GM12878 (cell line): ENCODE data around the gene FAM114A1. TPM values are rescaled to one million over a fixed set of nuclear protein-coding genes. Genes with fewer than 3 reads are reported as not detected.

Experiments used
- ATAC-seq: fragments of 200-7000 bp; cut with Tn5 transposase; 3 replicates; pipeline ENCODE4 v1.9.1; 2020; ENCODE audit warnings: mild to moderate bottlenecking, moderate library complexity
- BruUV-seq: library from RNA; stranded (reverse); fragments of 400-500 nt; replicated peaks from 2 replicates; lab custom pipeline; 2021; lab: Mats Ljungman, UMichigan
- CTCF ChIA-PET: fragments of 300-600 bp; sonication (Branson Sonifier 250); formaldehyde crosslinking; extraction: SDS; loops from one replicate; lab custom pipeline; 2021; ENCODE audit warnings: inconsistent platforms; lab: Yijun Ruan, JAX
- POLR2A ChIA-PET: fragments of 350-600 bp; formaldehyde crosslinking; extraction: SDS; loops from one replicate; lab custom pipeline; 2021; ENCODE audit warnings: inconsistent platforms; lab: Charles Lee
- RAD21 ChIA-PET: fragments of 300-600 bp; sonication (Branson Sonifier 250); formaldehyde crosslinking; loops from one replicate; lab custom pipeline; 2023; ENCODE audit warnings: antibody characterized with exemption; ENCODE audit not compliant: unreplicated experiment; lab: Charles Lee
- SMC1A ChIA-PET: fragments of 300-600 bp; sonication (Branson Sonifier 250); formaldehyde crosslinking; loops from one replicate; lab custom pipeline; 2023; ENCODE audit not compliant: unreplicated experiment, uncharacterized antibody; lab: Charles Lee
- DNase-seq: peaks from one replicate; pipeline ENCODE4 v3.0.0-alpha.2; 2011; ENCODE audit warnings: low read depth, low spot score
- FAIRE-seq: peaks from 3 replicates; lab custom pipeline; 2011; peaks lifted over from hg19 to GRCh38; lab: Jason Lieb, UNC
- H2AFZ ChIP-seq: 2 replicates; pipeline ENCODE4 v1.6.0; 2011; ENCODE audit warnings: low read depth, low read length, control low read depth; ENCODE audit not compliant: control insufficient read depth
- H3K27ac ChIP-seq: 2 replicates; pipeline ENCODE4 v1.5.1; 2011; ENCODE audit warnings: control low read depth; ENCODE audit not compliant: control insufficient read depth, insufficient read depth
- H3K27me3 ChIP-seq, 2 experiments: replicated peaks in 1 of 2; 2 replicates each; pipeline versions ENCODE4 v1.6.0 to v1.6.1; 2011; ENCODE audit warnings: low read length in 1 of 2; ENCODE audit not compliant: control insufficient read depth in 2 of 2, insufficient read depth in 2 of 2
- H3K36me3 ChIP-seq, 2 experiments: 2 replicates each; pipeline ENCODE4 v1.5.1; 2011; ENCODE audit warnings: low read length in 1 of 2; ENCODE audit not compliant: control insufficient read depth in 2 of 2, insufficient read depth in 2 of 2
- H3K4me1 ChIP-seq: 2 replicates; pipeline ENCODE4 v1.6.1; 2011; ENCODE audit warnings: mild to moderate bottlenecking, low read length, moderate library complexity, mixed read lengths; ENCODE audit not compliant: control insufficient read depth, insufficient read depth
- H3K4me2 ChIP-seq: 2 replicates; pipeline ENCODE4 v1.6.0; 2011; ENCODE audit warnings: control low read depth; ENCODE audit not compliant: control insufficient read depth, insufficient read depth
- H3K4me3 ChIP-seq: fragments of 200-600 bp; sonication (generic); 2 replicates; pipeline ENCODE4 v1.5.1; 2016
- H3K79me2 ChIP-seq: 2 replicates; pipeline ENCODE4 v1.6.0; 2011; ENCODE audit warnings: low read length; ENCODE audit not compliant: control insufficient read depth, insufficient read depth
- H3K9ac ChIP-seq: 2 replicates; pipeline ENCODE4 v1.8.0; 2011; ENCODE audit warnings: low read length, control low read depth, mixed read lengths; ENCODE audit not compliant: control insufficient read depth, insufficient read depth
- H3K9me3 ChIP-seq: replicated peaks from 3 replicates; pipeline ENCODE4 v1.5.1; 2011; ENCODE audit warnings: mild to moderate bottlenecking, low read length; ENCODE audit not compliant: control insufficient read depth, insufficient read depth
- H4K20me1 ChIP-seq: 2 replicates; pipeline ENCODE4 v1.6.0; 2011; ENCODE audit not compliant: control insufficient read depth, insufficient read depth
- ATF7 ChIP-seq: fragments of 450-650 bp; IDR thresholded peaks from 2 replicates; pipeline ENCODE4 v1.6.1; 2016; ENCODE audit warnings: low read depth, mild to moderate bottlenecking
- CBX3 ChIP-seq: fragments of 200-600 bp; sonication (generic); IDR thresholded peaks from 2 replicates; pipeline ENCODE4 v1.6.1; 2016; ENCODE audit warnings: low read depth, borderline replicate concordance
- CBX5 ChIP-seq: sonication (generic); IDR thresholded peaks from 2 replicates; pipeline ENCODE4 v1.6.1; 2016; ENCODE audit warnings: low read depth, moderate library complexity, mild to moderate bottlenecking, inconsistent platforms
- CHD2 ChIP-seq: IDR thresholded peaks from 2 replicates; pipeline ENCODE4 v1.6.1; 2011; ENCODE audit warnings: low read depth, low read length, improper control_type of control experiment, borderline replicate concordance
- CREM ChIP-seq: IDR thresholded peaks from 2 replicates; pipeline ENCODE4 v1.6.1; 2014; ENCODE audit warnings: antibody characterized with exemption, low read depth
- HCFC1 ChIP-seq: fragments of 150-350 bp; IDR thresholded peaks from 2 replicates; pipeline ENCODE4 v1.6.1; 2014; ENCODE audit warnings: low read length
- NR2F1 ChIP-seq: fragments of 450-650 bp; conservative IDR thresholded peaks from 2 replicates; pipeline ENCODE4 v1.6.1; 2017; ENCODE audit warnings: mild to moderate bottlenecking
- PKNOX1 ChIP-seq: fragments of 450-650 bp; IDR thresholded peaks from 2 replicates; pipeline ENCODE4 v1.6.1; 2016; ENCODE audit warnings: mild to moderate bottlenecking
- ZNF274 ChIP-seq: IDR thresholded peaks from one replicate; pipeline ENCODE4 v1.8.0; 2011; ENCODE audit not compliant: insufficient read length, insufficient read depth
- WGBS: methylation state at CpG from one replicate; pipeline ENCODE4 v1.1.6; 2016; ENCODE audit warnings: low lambda C conversion rate; ENCODE audit not compliant: insufficient replicate concordance, insufficient coverage; ENCODE audit errors: missing lambda C conversion rate; 5-methylcytosine and 5-hydroxymethylcytosine counted together
- in situ Hi-C: fragments of 300-500 bp; cut with MboI; formaldehyde crosslinking; loops from 9 replicates; pipeline ENCODE4 v1.14.3; 2018; ENCODE audit warnings: mixed read lengths
- intact Hi-C: fragments of 100-400 bp; cut with micrococcal nuclease; formaldehyde crosslinking; loops from one replicate; pipeline ENCODE4 v1.14.2; 2022; ENCODE audit not compliant: unreplicated experiment
- polyA plus RNA-seq, 11 experiments: library from polyadenylated mRNA; depleted of rRNA in 4 of 11; unstranded in 6 of 11; stranded (reverse) in 5 of 11; fragments of >200 nt; fragmentation: Nextera tagmentation in 4 of 11; fragmentation: Illumina TruSeq in 1 of 11; extraction: Ambion mirVana in 4 of 11; extraction: Trizol in 1 of 11; gene quantifications; 1 replicate in 1 of 11; 2 replicates in 10 of 11; pipeline versions ENCODE4 v1.2.1 to v1.2.3, GENCODE V29; 2011 to 2016; ENCODE audit warnings: inconsistent platforms in 2 of 11, missing spikeins in 2 of 11, low read depth in 1 of 11
- total RNA-seq, 4 experiments: library from RNA; depleted of rRNA in 3 of 4; stranded (reverse); fragments of >200 nt in 3 of 4; fragmentation: Illumina TruSeq in 1 of 4; extraction: Trizol in 1 of 4; gene quantifications; 2 replicates each; pipeline versions ENCODE4 v1.2.1 to v1.2.3, GENCODE V29; 2013 to 2021
- TF ChIP-seq, protein P1 (sequence below): IDR thresholded peaks from 2 replicates; pipeline ENCODE4 v1.6.1; 2012; ENCODE audit warnings: low read length, inconsistent platforms
- TF ChIP-seq, protein P2 (sequence below): IDR thresholded peaks from 2 replicates; pipeline ENCODE4 v1.6.1; 2012; ENCODE audit warnings: mild to moderate bottlenecking, low read depth, low read length
- TF ChIP-seq, protein P3 (sequence below): fragments of 450-650 bp; IDR thresholded peaks from 2 replicates; pipeline ENCODE4 v1.6.1; 2017; ENCODE audit warnings: mild to moderate bottlenecking, moderate library complexity

The FAM114A1 gene
- total and polyA plus RNA-seq, 10 of the 15 experiments (the other 5 are each of a cell fraction or from before 2014, with no cell fraction given): 1.3 to 6.2 (median 3.9) TPM

DNA sequence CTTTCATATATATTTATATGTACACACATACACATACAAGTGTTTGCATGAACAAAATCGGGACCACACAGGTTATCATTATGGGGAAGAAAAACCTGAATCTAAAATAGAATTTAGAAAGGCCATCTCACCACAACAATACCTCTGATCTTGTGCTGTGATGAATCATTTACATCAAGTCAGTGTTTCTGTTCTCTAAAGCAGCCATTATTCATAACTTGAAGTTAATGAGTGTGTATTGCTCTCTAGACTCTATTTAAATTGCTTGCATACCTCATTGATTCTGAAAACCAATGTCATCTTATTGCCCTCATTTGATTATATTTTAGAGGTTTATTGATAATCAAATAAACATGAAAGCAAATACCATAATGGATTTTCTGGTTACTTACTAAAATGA is 71.6 kb downstream of the FAM114A1 start (continued):
- TF ChIP-seq, protein P1, sequence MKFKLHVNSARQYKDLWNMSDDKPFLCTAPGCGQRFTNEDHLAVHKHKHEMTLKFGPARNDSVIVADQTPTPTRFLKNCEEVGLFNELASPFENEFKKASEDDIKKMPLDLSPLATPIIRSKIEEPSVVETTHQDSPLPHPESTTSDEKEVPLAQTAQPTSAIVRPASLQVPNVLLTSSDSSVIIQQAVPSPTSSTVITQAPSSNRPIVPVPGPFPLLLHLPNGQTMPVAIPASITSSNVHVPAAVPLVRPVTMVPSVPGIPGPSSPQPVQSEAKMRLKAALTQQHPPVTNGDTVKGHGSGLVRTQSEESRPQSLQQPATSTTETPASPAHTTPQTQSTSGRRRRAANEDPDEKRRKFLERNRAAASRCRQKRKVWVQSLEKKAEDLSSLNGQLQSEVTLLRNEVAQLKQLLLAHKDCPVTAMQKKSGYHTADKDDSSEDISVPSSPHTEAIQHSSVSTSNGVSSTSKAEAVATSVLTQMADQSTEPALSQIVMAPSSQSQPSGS: peak; percentile 90
- TF ChIP-seq, protein P2, sequence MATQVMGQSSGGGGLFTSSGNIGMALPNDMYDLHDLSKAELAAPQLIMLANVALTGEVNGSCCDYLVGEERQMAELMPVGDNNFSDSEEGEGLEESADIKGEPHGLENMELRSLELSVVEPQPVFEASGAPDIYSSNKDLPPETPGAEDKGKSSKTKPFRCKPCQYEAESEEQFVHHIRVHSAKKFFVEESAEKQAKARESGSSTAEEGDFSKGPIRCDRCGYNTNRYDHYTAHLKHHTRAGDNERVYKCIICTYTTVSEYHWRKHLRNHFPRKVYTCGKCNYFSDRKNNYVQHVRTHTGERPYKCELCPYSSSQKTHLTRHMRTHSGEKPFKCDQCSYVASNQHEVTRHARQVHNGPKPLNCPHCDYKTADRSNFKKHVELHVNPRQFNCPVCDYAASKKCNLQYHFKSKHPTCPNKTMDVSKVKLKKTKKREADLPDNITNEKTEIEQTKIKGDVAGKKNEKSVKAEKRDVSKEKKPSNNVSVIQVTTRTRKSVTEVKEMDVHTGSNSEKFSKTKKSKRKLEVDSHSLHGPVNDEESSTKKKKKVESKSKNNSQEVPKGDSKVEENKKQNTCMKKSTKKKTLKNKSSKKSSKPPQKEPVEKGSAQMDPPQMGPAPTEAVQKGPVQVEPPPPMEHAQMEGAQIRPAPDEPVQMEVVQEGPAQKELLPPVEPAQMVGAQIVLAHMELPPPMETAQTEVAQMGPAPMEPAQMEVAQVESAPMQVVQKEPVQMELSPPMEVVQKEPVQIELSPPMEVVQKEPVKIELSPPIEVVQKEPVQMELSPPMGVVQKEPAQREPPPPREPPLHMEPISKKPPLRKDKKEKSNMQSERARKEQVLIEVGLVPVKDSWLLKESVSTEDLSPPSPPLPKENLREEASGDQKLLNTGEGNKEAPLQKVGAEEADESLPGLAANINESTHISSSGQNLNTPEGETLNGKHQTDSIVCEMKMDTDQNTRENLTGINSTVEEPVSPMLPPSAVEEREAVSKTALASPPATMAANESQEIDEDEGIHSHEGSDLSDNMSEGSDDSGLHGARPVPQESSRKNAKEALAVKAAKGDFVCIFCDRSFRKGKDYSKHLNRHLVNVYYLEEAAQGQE: no peak
- TF ChIP-seq HCFC1 (no peak), CREM (no peak; the same call in 1 of the 2 replicates)

DNA sequence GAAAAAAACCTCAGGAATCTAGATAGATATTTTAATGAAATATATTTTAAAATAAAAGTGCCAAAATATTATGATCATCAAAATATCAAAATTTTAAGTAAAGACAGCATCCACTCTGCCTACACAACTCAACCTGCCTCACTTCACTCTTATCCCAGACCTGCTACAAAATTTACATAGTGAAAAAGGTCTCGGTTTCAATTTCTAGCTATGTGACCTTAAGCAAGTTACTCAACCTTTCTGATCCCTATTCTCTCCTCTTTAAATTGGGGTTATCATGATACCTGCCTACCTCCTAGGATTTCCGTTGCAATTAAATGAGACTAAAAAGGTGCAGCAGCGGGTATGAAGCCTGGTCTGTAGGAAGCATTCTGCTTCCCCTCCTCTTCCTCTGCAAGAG is 72.9 kb downstream of the FAM114A1 start:
- peaks cover 20% of the 10 kb centered on the region for H3K4me1 ChIP-seq
- RAD21 ChIA-PET: interaction anchor here (1.0 to 1.6 kb wide), 4 partner anchors 9 to 88 kb away, joined by 3 to 4 read pairs (median 3); no protein-coding TSS in a partner anchor
- no peaks in the 10 kb centered on the region for H3K36me3 ChIP-seq
- intact Hi-C loops: no loop called here
- in situ Hi-C loops: no loop called here
- H3K4me2 ChIP-seq: peak overlapping the region; percentile 10; the same call in 1 of the 2 replicates
- CTCF ChIA-PET: interaction anchor here (0.7 to 2.2 kb wide), 4 partner anchors 10 to 259 kb away, joined by 3 to 7 read pairs (median 4); no protein-coding TSS in a partner anchor
- no peak overlapping the region for H2AFZ ChIP-seq
- H3K4me3 ChIP-seq: no peak overlapping the region
- no peak overlapping the region for H3K9ac ChIP-seq
- H3K9me3 ChIP-seq: no peaks in the 10 kb centered on the region
- H3K79me2 ChIP-seq: no peaks in the 10 kb centered on the region
- FAIRE-seq (no peak), DNase-seq (no peak), ATAC-seq (no peak)
- no peak overlapping the region for H3K27ac ChIP-seq
- SMC1A ChIA-PET: interaction anchor here (0.6 to 1.7 kb wide), 3 partner anchors 10 to 526 kb away, joined by 3 to 5 read pairs (median 3); no protein-coding TSS in a partner anchor
- H4K20me1 ChIP-seq: no peaks in the 10 kb centered on the region
- POLR2A ChIA-PET: interaction anchor here (0.7 to 1.0 kb wide), 3 partner anchors 9 to 179 kb away, joined by 4 to 7 read pairs (median 4); no protein-coding TSS in a partner anchor
- BruUV-seq: no TSS peak
- WGBS: 98% methylated on average over 3 of the region's 3 CpGs
- no peaks in the 10 kb centered on the region for H3K27me3 ChIP-seq
- TF ChIP-seq CHD2: no peak
- TF ChIP-seq CBX3: no peak
- no peak for TF ChIP-seq ZNF274
- no peak for TF ChIP-seq CBX5
- TF ChIP-seq NR2F1: no peak
- TF ChIP-seq, protein P3, sequence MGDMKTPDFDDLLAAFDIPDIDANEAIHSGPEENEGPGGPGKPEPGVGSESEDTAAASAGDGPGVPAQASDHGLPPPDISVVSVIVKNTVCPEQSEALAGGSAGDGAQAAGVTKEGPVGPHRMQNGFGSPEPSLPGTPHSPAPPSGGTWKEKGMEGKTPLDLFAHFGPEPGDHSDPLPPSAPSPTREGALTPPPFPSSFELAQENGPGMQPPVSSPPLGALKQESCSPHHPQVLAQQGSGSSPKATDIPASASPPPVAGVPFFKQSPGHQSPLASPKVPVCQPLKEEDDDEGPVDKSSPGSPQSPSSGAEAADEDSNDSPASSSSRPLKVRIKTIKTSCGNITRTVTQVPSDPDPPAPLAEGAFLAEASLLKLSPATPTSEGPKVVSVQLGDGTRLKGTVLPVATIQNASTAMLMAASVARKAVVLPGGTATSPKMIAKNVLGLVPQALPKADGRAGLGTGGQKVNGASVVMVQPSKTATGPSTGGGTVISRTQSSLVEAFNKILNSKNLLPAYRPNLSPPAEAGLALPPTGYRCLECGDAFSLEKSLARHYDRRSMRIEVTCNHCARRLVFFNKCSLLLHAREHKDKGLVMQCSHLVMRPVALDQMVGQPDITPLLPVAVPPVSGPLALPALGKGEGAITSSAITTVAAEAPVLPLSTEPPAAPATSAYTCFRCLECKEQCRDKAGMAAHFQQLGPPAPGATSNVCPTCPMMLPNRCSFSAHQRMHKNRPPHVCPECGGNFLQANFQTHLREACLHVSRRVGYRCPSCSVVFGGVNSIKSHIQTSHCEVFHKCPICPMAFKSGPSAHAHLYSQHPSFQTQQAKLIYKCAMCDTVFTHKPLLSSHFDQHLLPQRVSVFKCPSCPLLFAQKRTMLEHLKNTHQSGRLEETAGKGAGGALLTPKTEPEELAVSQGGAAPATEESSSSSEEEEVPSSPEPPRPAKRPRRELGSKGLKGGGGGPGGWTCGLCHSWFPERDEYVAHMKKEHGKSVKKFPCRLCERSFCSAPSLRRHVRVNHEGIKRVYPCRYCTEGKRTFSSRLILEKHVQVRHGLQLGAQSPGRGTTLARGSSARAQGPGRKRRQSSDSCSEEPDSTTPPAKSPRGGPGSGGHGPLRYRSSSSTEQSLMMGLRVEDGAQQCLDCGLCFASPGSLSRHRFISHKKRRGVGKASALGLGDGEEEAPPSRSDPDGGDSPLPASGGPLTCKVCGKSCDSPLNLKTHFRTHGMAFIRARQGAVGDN: no peak
- TF ChIP-seq PKNOX1: no peak
- TF ChIP-seq ATF7: no peak
